Activated T-helper 1 cell treated with anti-CD3 and anti-CD28 coated beads, Interleukin-12 subunit alpha, Interleukin-12 subunit beta, Interleukin-2, Interleukin-4 antibody, amounts not matched to agents 30 ng/mL and 10 ng/mL and 1 ng/mL, durations not matched to agents 14 hours and 24 hours and 36 hours (primary cell): ENCODE measurements around the gene ADAM12. TPM values are rescaled to one million over a fixed set of nuclear protein-coding genes. Genes with fewer than 3 reads are reported as not detected.

ENCODE experiments used
- DNase-seq: peaks from one replicate; pipeline ENCODE4 v3.0.0; 2021; ENCODE audit warnings: low spot score
- H3K27ac Mint-ChIP-seq: one replicate; pipeline ENCODE4 v1.8.0; 2021; ENCODE audit warnings: mild to moderate bottlenecking, mixed read lengths
- H3K27me3 Mint-ChIP-seq: one replicate; pipeline ENCODE4 v1.8.0; 2022; ENCODE audit warnings: mild to moderate bottlenecking, moderate library complexity, mixed read lengths; ENCODE audit not compliant: insufficient read depth
- H3K36me3 Mint-ChIP-seq: one replicate; pipeline ENCODE4 v1.8.0; 2021; ENCODE audit warnings: low read depth, mixed read lengths
- H3K4me1 Mint-ChIP-seq: one replicate; pipeline ENCODE4 v1.8.0; 2021; ENCODE audit warnings: low read depth, mixed read lengths
- H3K4me3 Mint-ChIP-seq: one replicate; pipeline ENCODE4 v1.8.0; 2021; ENCODE audit warnings: mild to moderate bottlenecking, moderate library complexity, mixed read lengths
- H3K9me3 Mint-ChIP-seq: one replicate; pipeline ENCODE4 v1.8.0; 2021; ENCODE audit warnings: mixed read lengths
- intact Hi-C: fragments of 100-400 bp; cut with micrococcal nuclease; formaldehyde crosslinking; loops from one replicate; pipeline ENCODE4 v1.15.1; 2024
- total RNA-seq: library from RNA; stranded (reverse); gene quantifications from 2 replicates; pipeline ENCODE4 v1.2.3, GENCODE V29; 2022

ADAM12 gene
- total RNA-seq, 1 donor from 2014 or later: not detected

GRCh38 chr10:126127481-126128029, 260.7 kb downstream of the ADAM12 start:
- Mint-ChIP-seq H3K27ac (no peak overlapping the region), H3K27me3 (no peaks in the 10 kb centered on the region), H3K4me1 (no peaks in the 10 kb centered on the region), H3K36me3 (no peaks in the 10 kb centered on the region), H3K9me3 (no peaks in the 10 kb centered on the region), H3K4me3 (no peak overlapping the region)
- DNase-seq: no peak
- intact Hi-C loops: no loop called here

- no peak for DNase-seq
- Mint-ChIP-seq H3K4me3 (no peak overlapping the region), H3K9me3 (no peaks in the 10 kb centered on the region), H3K36me3 (no peaks in the 10 kb centered on the region), H3K27me3 (no peaks in the 10 kb centered on the region), H3K4me1 (no peaks in the 10 kb centered on the region), H3K27ac (no peak overlapping the region)
- intact Hi-C loops: no loop called here
These were observed 261.4 kb downstream of the ADAM12 start for GRCh38 chr10:126126866-126127265.

- Mint-ChIP-seq H3K9me3 (no peaks in the 10 kb centered on the region), H3K4me1 (no peaks in the 10 kb centered on the region), H3K36me3 (no peaks in the 10 kb centered on the region), H3K4me3 (no peak overlapping the region), H3K27ac (no peak overlapping the region), H3K27me3 (no peaks in the 10 kb centered on the region)
- intact Hi-C loops: no loop called here
- DNase-seq: no peak
These were observed 262.3 kb downstream of the ADAM12 start for GRCh38 chr10:126126023-126126422.

GRCh38 chr10:126124668-126125349, 263.5 kb downstream of the ADAM12 start:
- intact Hi-C loops: no loop called here
- DNase-seq: no peak
- no peaks in the 10 kb centered on the region for H3K4me1 Mint-ChIP-seq
- no peak overlapping the region for H3K4me3 Mint-ChIP-seq
- no peaks in the 10 kb centered on the region for H3K9me3 Mint-ChIP-seq
- no peaks in the 10 kb centered on the region for H3K36me3 Mint-ChIP-seq
- H3K27me3 Mint-ChIP-seq: no peaks in the 10 kb centered on the region
- no peak overlapping the region for H3K27ac Mint-ChIP-seq

GRCh38 chr10:126124046-126124445, 264.2 kb downstream of the ADAM12 start:
- H3K27me3 Mint-ChIP-seq: no peaks in the 10 kb centered on the region
- no peak overlapping the region for H3K27ac Mint-ChIP-seq
- H3K36me3 Mint-ChIP-seq: no peaks in the 10 kb centered on the region
- no peak overlapping the region for H3K4me3 Mint-ChIP-seq
- intact Hi-C loops: no loop called here
- no peaks in the 10 kb centered on the region for H3K4me1 Mint-ChIP-seq
- no peak for DNase-seq
- no peaks in the 10 kb centered on the region for H3K9me3 Mint-ChIP-seq

GRCh38 chr10:126123466-126123865, 264.8 kb downstream of the ADAM12 start:
- Mint-ChIP-seq H3K27ac (no peak overlapping the region), H3K27me3 (peaks cover 2% of the 10 kb centered on the region), H3K4me1 (no peaks in the 10 kb centered on the region), H3K36me3 (no peaks in the 10 kb centered on the region), H3K4me3 (no peak overlapping the region), H3K9me3 (no peaks in the 10 kb centered on the region)
- DNase-seq: no peak
- intact Hi-C loops: no loop called here

- Mint-ChIP-seq H3K27ac (no peak overlapping the region), H3K4me1 (no peaks in the 10 kb centered on the region), H3K9me3 (no peaks in the 10 kb centered on the region), H3K4me3 (no peak overlapping the region), H3K36me3 (no peaks in the 10 kb centered on the region), H3K27me3 (peaks cover 2% of the 10 kb centered on the region)
- DNase-seq: no peak
- intact Hi-C loops: no loop called here
These were observed 265.4 kb downstream of the ADAM12 start for GRCh38 chr10:126122881-126123280.

GRCh38 chr10:126119599-126119998, 268.7 kb downstream of the ADAM12 start:
- Mint-ChIP-seq H3K27ac (no peak overlapping the region), H3K9me3 (no peaks in the 10 kb centered on the region), H3K36me3 (no peaks in the 10 kb centered on the region), H3K27me3 (peaks cover 2% of the 10 kb centered on the region), H3K4me1 (no peaks in the 10 kb centered on the region), H3K4me3 (no peak overlapping the region)
- DNase-seq: no peak
- intact Hi-C loops: no loop called here

- Mint-ChIP-seq H3K4me3 (no peak overlapping the region), H3K27me3 (peaks cover 2% of the 10 kb centered on the region), H3K4me1 (no peaks in the 10 kb centered on the region), H3K9me3 (no peaks in the 10 kb centered on the region), H3K27ac (no peak overlapping the region), H3K36me3 (no peaks in the 10 kb centered on the region)
- intact Hi-C loops: no loop called here
- DNase-seq: no peak
These were observed 269.8 kb downstream of the ADAM12 start for GRCh38 chr10:126118476-126118875.

- no peak for DNase-seq
- Mint-ChIP-seq H3K4me1 (no peaks in the 10 kb centered on the region), H3K4me3 (no peak overlapping the region), H3K9me3 (no peaks in the 10 kb centered on the region), H3K27ac (no peak overlapping the region), H3K27me3 (peaks cover 2% of the 10 kb centered on the region), H3K36me3 (no peaks in the 10 kb centered on the region)
- intact Hi-C loops: no loop called here
These were observed 271.1 kb downstream of the ADAM12 start for GRCh38 chr10:126117196-126117595.

- H3K36me3 Mint-ChIP-seq: no peaks in the 10 kb centered on the region
- no peaks in the 10 kb centered on the region for H3K4me1 Mint-ChIP-seq
- H3K27ac Mint-ChIP-seq: no peak overlapping the region
- H3K4me3 Mint-ChIP-seq: no peak overlapping the region
- DNase-seq: no peak
- intact Hi-C loops: no loop called here
- no peaks in the 10 kb centered on the region for H3K9me3 Mint-ChIP-seq
- peaks cover 2% of the 10 kb centered on the region for H3K27me3 Mint-ChIP-seq
These were observed 272.4 kb downstream of the ADAM12 start for GRCh38 chr10:126115886-126116285.

- DNase-seq: no peak
- Mint-ChIP-seq H3K9me3 (no peaks in the 10 kb centered on the region), H3K36me3 (no peaks in the 10 kb centered on the region), H3K4me3 (no peak overlapping the region), H3K27me3 (peaks cover 2% of the 10 kb centered on the region), H3K27ac (no peak overlapping the region), H3K4me1 (no peaks in the 10 kb centered on the region)
- intact Hi-C loops: no loop called here
These were observed 273.3 kb downstream of the ADAM12 start for GRCh38 chr10:126114884-126115555.

- DNase-seq: no peak
- no peak overlapping the region for H3K27ac Mint-ChIP-seq
- no peaks in the 10 kb centered on the region for H3K36me3 Mint-ChIP-seq
- H3K27me3 Mint-ChIP-seq: no peaks in the 10 kb centered on the region
- no peak overlapping the region for H3K4me3 Mint-ChIP-seq
- intact Hi-C loops: no loop called here
- H3K4me1 Mint-ChIP-seq: no peaks in the 10 kb centered on the region
- H3K9me3 Mint-ChIP-seq: peaks cover 3% of the 10 kb centered on the region
These were observed 276.8 kb downstream of the ADAM12 start for GRCh38 chr10:126111516-126111915.
